ENCODE measurements around the gene TTLL9. TPM values are rescaled to one million over a fixed set of nuclear protein-coding genes. Genes with fewer than 3 reads are reported as not detected.

The TTLL9 gene, protein sequence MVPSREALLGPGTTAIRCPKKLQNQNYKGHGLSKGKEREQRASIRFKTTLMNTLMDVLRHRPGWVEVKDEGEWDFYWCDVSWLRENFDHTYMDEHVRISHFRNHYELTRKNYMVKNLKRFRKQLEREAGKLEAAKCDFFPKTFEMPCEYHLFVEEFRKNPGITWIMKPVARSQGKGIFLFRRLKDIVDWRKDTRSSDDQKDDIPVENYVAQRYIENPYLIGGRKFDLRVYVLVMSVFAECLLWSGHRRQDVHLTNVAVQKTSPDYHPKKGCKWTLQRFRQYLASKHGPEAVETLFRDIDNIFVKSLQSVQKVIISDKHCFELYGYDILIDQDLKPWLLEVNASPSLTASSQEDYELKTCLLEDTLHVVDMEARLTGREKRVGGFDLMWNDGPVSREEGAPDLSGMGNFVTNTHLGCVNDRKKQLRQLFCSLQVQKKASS
- not detected for polyA plus RNA-seq (2012; ENCODE audit: insufficient read length, low read depth)

DNA sequence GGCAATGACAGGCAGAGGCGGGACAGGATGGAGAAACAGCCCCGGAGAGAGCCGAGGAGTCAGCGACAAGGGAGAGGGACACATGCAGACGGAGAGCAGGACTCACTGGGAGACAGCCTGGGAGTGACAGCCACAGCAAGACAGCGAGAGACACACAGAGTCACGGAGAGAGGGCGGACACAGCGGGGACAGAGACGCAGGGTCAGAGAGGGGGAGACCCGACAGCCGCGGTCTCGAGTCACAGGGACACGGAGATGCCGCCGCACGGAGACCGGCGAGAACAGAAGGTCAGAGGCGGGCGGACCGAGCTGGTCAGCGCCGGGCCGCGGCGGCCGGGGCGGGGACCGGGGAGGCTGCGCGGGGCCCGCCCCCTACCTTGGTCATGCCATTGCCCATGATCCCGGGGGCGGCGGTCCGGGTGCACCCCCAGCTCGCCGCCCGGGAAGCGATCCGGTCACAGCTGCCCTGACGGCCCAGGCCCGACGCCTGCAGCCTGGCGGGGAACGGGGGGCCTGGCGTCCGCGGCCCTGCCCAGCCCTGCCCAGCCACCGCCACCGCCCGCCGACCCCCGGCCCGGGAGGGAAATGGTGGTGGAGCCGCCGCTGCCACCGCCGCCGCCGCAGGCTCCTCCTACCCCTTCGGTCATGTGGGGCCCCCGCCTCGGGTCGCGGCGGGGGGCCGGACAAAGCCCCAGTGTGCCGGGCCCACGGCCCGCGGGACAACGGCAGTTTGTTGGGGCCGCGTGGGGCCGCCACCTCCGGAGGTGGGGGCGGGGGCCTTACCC, at the start of gene TTLL9, which contains the start of gene DUSP15:
TSS of gene TTLL9 (plus strand) at position 693 of the 784 bp plus-strand sequence. CDS start 493 bp downstream, outside the sequence.
TSS of gene DUSP15 (minus strand) at position 586 of the 784 bp plus-strand sequence. CDS start at position 396, 190 bp downstream.
- TF ChIP-seq FOXP2 (optimal IDR thresholded peaks at IDR 0.05; ENCODE audit: borderline replicate concordance, extremely low read depth, extremely low read length, insufficient read depth) (no peak), TAF1 (IDR thresholded peaks at IDR 0.05; ENCODE audit: borderline replicate concordance, insufficient read depth, low read length) (no peak), SIN3A (IDR thresholded peaks at IDR 0.05; ENCODE audit: borderline replicate concordance, insufficient read depth, low read length) (no peak), POLR2AphosphoS5 (IDR thresholded peaks at IDR 0.05; ENCODE audit: low read depth, low read length) (no peak)
- TF ChIP-seq, protein P1, sequence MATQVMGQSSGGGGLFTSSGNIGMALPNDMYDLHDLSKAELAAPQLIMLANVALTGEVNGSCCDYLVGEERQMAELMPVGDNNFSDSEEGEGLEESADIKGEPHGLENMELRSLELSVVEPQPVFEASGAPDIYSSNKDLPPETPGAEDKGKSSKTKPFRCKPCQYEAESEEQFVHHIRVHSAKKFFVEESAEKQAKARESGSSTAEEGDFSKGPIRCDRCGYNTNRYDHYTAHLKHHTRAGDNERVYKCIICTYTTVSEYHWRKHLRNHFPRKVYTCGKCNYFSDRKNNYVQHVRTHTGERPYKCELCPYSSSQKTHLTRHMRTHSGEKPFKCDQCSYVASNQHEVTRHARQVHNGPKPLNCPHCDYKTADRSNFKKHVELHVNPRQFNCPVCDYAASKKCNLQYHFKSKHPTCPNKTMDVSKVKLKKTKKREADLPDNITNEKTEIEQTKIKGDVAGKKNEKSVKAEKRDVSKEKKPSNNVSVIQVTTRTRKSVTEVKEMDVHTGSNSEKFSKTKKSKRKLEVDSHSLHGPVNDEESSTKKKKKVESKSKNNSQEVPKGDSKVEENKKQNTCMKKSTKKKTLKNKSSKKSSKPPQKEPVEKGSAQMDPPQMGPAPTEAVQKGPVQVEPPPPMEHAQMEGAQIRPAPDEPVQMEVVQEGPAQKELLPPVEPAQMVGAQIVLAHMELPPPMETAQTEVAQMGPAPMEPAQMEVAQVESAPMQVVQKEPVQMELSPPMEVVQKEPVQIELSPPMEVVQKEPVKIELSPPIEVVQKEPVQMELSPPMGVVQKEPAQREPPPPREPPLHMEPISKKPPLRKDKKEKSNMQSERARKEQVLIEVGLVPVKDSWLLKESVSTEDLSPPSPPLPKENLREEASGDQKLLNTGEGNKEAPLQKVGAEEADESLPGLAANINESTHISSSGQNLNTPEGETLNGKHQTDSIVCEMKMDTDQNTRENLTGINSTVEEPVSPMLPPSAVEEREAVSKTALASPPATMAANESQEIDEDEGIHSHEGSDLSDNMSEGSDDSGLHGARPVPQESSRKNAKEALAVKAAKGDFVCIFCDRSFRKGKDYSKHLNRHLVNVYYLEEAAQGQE (IDR thresholded peaks at IDR 0.05; ENCODE audit: insufficient read depth in 1 of 2, low read depth in 2 of 2, low read length in 2 of 2): no peak

DNA sequence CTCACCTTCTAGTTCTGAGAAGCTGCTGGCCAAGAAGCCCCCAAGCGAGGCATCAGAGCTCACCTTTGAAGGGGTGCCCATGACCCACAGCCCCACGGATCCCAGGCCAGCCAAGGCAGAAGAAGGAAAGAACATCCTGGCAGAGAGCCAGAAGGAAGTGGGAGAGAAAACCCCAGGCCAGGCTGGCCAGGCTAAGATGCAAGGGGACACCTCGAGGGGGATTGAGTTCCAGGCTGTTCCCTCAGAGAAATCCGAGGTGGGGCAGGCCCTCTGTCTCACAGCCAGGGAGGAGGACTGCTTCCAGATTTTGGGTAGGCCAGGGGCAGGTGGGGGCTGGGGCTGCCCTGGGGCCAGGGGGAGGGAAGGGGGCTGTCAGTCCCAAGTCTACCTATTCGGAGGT, 49.0 kb upstream of the TTLL9 start:
- TF ChIP-seq TAF1 (IDR thresholded peaks at IDR 0.05; ENCODE audit: borderline replicate concordance, insufficient read depth, low read length): no peak
- TF ChIP-seq, protein P1 (IDR thresholded peaks at IDR 0.05; ENCODE audit: insufficient read depth in 1 of 2, low read depth in 2 of 2, low read length in 2 of 2): no peak
- no peak for TF ChIP-seq SIN3A (IDR thresholded peaks at IDR 0.05; ENCODE audit: borderline replicate concordance, insufficient read depth, low read length)
- TF ChIP-seq POLR2AphosphoS5 (IDR thresholded peaks at IDR 0.05; ENCODE audit: low read depth, low read length): no peak
- no peak for TF ChIP-seq FOXP2 (optimal IDR thresholded peaks at IDR 0.05; ENCODE audit: borderline replicate concordance, extremely low read depth, extremely low read length, insufficient read depth)

DNA sequence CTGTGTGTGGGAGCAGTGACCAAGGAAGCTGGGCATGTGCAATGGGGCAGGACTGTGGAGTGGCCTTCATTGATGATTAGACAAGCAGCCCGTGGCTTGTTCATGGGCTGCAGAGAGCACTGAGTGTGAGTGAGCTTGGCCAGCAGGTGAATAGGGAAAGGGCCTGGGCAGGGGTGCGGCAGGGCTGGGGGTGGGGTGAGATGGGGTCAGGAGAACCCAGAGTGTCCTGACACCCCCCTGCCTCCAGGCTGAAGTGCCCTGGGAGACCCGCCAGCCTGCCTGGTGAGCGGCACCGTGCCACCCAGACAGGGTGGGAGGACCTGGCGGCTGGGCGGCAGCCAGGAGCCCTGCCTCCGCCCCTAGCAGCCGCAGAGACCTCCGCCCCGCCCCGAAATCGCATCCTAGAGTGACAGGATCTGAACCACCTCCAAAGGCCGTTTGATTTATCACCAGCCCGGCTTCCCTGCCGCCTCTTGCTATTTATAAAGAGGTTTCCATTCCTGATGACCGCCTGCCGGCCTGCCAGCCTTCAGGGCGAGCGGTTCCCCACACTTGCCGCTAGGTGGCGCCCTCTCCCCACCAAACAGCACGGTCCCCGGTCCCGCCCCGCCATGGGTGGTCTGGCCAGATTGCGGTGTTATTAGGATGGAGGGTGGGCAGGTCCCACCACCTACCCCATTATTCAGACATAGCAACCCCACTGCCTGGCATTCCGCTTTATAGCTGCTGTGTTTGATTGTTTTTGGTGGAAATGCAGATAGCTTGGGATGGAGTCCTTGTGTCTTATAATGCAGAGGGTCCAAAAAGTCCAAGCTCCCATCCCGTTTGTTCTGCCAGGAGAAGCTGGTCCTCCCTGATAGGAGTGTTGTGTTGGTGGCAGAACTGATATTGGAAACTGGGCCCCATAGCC, 47.8 kb upstream of the TTLL9 start:
- TF ChIP-seq TAF1 (IDR thresholded peaks at IDR 0.05; ENCODE audit: borderline replicate concordance, insufficient read depth, low read length) (no peak), FOXP2 (optimal IDR thresholded peaks at IDR 0.05; ENCODE audit: borderline replicate concordance, extremely low read depth, extremely low read length, insufficient read depth) (peak; percentile 50), SIN3A (IDR thresholded peaks at IDR 0.05; ENCODE audit: borderline replicate concordance, insufficient read depth, low read length) (0 out of 2 replicates have a peak, but pooled peaks have one; percentile 17)

DNA sequence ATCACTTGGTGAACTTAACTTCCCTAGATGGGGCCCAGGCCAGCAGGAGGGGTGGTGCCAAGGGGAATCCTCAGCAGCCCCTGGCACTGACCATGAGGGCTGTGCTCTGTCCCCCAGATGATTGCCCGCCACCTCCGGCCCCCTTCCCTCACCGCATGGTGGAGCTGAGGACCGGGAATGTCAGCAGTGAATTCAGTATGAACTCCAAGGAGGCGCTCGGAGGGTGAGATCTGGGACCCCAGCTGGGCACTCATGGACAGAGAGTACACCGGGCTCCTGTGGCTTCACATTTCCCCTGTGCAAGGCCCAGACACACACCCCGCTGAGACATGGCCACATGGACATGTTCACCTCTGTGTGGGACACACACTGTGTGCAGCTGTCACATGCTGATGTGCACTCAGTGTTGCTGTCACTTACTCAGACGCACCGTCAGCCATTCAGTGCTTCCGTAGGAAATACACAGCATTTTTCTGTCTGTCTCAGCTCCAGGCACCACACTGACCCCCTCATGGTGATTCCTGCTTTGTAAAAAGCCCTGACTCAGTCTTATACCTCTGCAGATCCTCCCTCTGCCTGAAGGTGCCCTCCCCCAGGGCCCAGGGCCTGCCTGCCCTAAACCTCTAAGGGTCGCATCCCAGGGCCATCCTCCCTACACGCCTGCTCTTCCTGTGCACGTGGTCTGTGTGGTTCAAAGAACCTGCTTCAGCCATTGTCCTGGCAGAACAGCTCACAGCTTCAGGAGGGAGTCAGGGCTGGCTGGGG, 46.9 kb upstream of the TTLL9 start:
- no peak for TF ChIP-seq TAF1 (IDR thresholded peaks at IDR 0.05; ENCODE audit: borderline replicate concordance, insufficient read depth, low read length)
- TF ChIP-seq FOXP2 (optimal IDR thresholded peaks at IDR 0.05; ENCODE audit: borderline replicate concordance, extremely low read depth, extremely low read length, insufficient read depth): peak; percentile 42

DNA sequence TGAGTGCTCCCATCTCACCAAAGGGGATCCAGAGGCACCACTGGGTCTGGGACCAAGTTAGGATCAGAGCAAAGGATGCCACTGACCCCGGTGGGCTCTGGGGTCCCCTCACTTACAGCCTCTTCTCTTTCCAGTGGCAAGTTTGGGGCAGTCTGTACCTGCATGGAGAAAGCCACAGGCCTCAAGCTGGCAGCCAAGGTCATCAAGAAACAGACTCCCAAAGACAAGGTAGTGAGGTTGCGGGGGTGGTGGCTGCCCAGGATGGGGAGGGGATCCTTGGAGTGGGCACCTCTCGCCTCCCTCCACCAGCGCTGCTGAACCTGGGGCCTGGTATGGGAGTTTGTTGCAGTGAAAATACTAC, 46.3 kb upstream of the TTLL9 start:
- TF ChIP-seq, protein P1 (IDR thresholded peaks at IDR 0.05; ENCODE audit: insufficient read depth in 1 of 2, low read depth in 2 of 2, low read length in 2 of 2): no peak
- no peak for TF ChIP-seq POLR2AphosphoS5 (IDR thresholded peaks at IDR 0.05; ENCODE audit: low read depth, low read length)
- no peak for TF ChIP-seq TAF1 (IDR thresholded peaks at IDR 0.05; ENCODE audit: borderline replicate concordance, insufficient read depth, low read length)
- no peak for TF ChIP-seq FOXP2 (optimal IDR thresholded peaks at IDR 0.05; ENCODE audit: borderline replicate concordance, extremely low read depth, extremely low read length, insufficient read depth)
- no peak for TF ChIP-seq SIN3A (IDR thresholded peaks at IDR 0.05; ENCODE audit: borderline replicate concordance, insufficient read depth, low read length)

All from PFSK-1 (cell line).